ENCODE results near the gene ARG2.

DNA sequence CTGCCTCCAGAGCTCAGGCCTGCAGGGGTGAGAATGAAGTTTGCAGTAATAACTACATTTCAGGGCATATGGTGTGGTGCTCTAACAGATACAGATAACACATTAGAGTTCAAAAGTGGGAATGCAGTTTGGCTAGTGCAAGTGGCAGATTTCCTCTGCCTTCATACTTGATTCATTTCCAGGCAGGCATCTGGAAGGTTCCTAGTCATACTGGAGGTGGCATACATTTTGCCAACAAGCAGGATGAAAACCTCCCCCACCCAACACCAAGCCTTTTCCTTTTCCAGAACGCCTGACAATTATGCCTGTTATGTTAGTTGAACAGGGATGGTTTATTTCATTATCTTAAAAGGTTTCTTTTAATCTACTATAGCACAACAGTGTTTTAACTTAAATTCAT is 30.4 kb downstream of the ARG2 start:
- TF ChIP-seq, protein P1, sequence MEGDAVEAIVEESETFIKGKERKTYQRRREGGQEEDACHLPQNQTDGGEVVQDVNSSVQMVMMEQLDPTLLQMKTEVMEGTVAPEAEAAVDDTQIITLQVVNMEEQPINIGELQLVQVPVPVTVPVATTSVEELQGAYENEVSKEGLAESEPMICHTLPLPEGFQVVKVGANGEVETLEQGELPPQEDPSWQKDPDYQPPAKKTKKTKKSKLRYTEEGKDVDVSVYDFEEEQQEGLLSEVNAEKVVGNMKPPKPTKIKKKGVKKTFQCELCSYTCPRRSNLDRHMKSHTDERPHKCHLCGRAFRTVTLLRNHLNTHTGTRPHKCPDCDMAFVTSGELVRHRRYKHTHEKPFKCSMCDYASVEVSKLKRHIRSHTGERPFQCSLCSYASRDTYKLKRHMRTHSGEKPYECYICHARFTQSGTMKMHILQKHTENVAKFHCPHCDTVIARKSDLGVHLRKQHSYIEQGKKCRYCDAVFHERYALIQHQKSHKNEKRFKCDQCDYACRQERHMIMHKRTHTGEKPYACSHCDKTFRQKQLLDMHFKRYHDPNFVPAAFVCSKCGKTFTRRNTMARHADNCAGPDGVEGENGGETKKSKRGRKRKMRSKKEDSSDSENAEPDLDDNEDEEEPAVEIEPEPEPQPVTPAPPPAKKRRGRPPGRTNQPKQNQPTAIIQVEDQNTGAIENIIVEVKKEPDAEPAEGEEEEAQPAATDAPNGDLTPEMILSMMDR (IDR thresholded peaks at IDR 0.05) = no peak
- no peak for TF ChIP-seq POLR2A (IDR thresholded peaks at IDR 0.05)
